ENCODE results near the gene SOWAHB.

DNA sequence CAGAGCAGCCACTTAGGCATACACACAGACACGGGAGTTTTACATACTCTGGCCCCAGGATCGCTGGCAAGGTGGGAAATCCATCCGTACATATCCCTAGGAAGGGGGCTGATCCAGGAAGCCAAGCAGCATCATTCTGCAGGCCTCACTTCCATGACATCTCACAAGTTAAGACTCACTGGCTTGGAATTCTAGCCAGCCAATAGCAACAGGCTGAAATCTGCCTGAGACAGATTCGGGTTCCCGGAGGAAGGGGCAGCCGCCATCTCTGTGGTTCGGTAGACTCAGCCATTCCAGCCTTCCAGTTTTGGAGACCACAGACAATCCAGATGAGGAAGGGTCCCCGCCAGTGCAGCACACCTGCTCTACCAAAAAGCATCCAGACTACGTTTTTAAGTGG is 31.3 kb downstream of the SOWAHB start:
- TF ChIP-seq POLR2A (IDR thresholded peaks at IDR 0.05; ENCODE audit: low read depth, low read length), result no peak
- no peak for TF ChIP-seq POLR2AphosphoS5 (IDR thresholded peaks at IDR 0.05; ENCODE audit: low read depth, low read length)
- TF ChIP-seq TAF1 (IDR thresholded peaks at IDR 0.05; ENCODE audit: borderline replicate concordance, low read depth, low read length), result no peak
